ENCODE results near the gene PRDM16.

Gene PRDM16

GRCh38 chr1:3308053-3308452 is 239.1 kb downstream of the PRDM16 start:
- no peak for TF ChIP-seq CTCF (IDR thresholded peaks at IDR 0.05; ENCODE audit: low read depth, low read length)
- H3K4me3 ChIP-seq (ENCODE audit: low read depth, low read length): no peak overlapping the region
- no peak for DNase-seq
- no peaks in the 10 kb centered on the region for H3K9me3 ChIP-seq (ENCODE audit: severe bottlenecking)
- H3K27me3 ChIP-seq (ENCODE audit: insufficient read depth, low read depth, severe bottlenecking): no peaks in the 10 kb centered on the region
- no peaks in the 10 kb centered on the region for H3K36me3 ChIP-seq
- no peak overlapping the region for H3K27ac ChIP-seq

- Histone ChIP-seq H3K4me3 (ENCODE audit: low read depth, low read length) (no peak overlapping the region), H3K36me3 (no peaks in the 10 kb centered on the region), H3K27ac (no peak overlapping the region), H3K9me3 (ENCODE audit: severe bottlenecking) (no peaks in the 10 kb centered on the region), H3K27me3 (ENCODE audit: insufficient read depth, low read depth, severe bottlenecking) (no peaks in the 10 kb centered on the region)
- no peak for DNase-seq
- TF ChIP-seq CTCF (IDR thresholded peaks at IDR 0.05; ENCODE audit: low read depth, low read length): no peak
These were observed 241.9 kb downstream of the PRDM16 start for GRCh38 chr1:3310718-3311400.

- no peak for DNase-seq
- no peaks in the 10 kb centered on the region for H3K9me3 ChIP-seq (ENCODE audit: severe bottlenecking)
- H3K27me3 ChIP-seq (ENCODE audit: insufficient read depth, low read depth, severe bottlenecking): no peaks in the 10 kb centered on the region
- H3K4me3 ChIP-seq (ENCODE audit: low read depth, low read length): no peak overlapping the region
- no peak overlapping the region for H3K27ac ChIP-seq
- no peak for TF ChIP-seq CTCF (IDR thresholded peaks at IDR 0.05; ENCODE audit: low read depth, low read length)
- no peaks in the 10 kb centered on the region for H3K36me3 ChIP-seq
These were observed 242.7 kb downstream of the PRDM16 start for GRCh38 chr1:3311711-3312110.

- Histone ChIP-seq H3K27ac (no peak overlapping the region), H3K36me3 (no peaks in the 10 kb centered on the region), H3K9me3 (ENCODE audit: severe bottlenecking) (no peaks in the 10 kb centered on the region), H3K27me3 (ENCODE audit: insufficient read depth, low read depth, severe bottlenecking) (no peaks in the 10 kb centered on the region), H3K4me3 (ENCODE audit: low read depth, low read length) (no peak overlapping the region)
- no peak for DNase-seq
- no peak for TF ChIP-seq CTCF (IDR thresholded peaks at IDR 0.05; ENCODE audit: low read depth, low read length)
These were observed 243.4 kb downstream of the PRDM16 start for GRCh38 chr1:3312310-3312897.

GRCh38 chr1:3312898-3313575 is 244.0 kb downstream of the PRDM16 start:
- Histone ChIP-seq H3K9me3 (ENCODE audit: severe bottlenecking) (no peaks in the 10 kb centered on the region), H3K27ac (no peak overlapping the region), H3K36me3 (no peaks in the 10 kb centered on the region), H3K4me3 (ENCODE audit: low read depth, low read length) (no peak overlapping the region), H3K27me3 (ENCODE audit: insufficient read depth, low read depth, severe bottlenecking) (no peaks in the 10 kb centered on the region)
- DNase-seq: no peak
- no peak for TF ChIP-seq CTCF (IDR thresholded peaks at IDR 0.05; ENCODE audit: low read depth, low read length)

All from WERI-Rb-1 (cell line).